ENCODE measurements around the gene SLC45A1. TPM values are rescaled to one million over a fixed set of nuclear protein-coding genes. Genes with fewer than 3 reads are reported as not detected.
A peak's percentile ranks its signal among the peaks of the same experiment; 100 is the strongest.

The SLC45A1 gene
- total and polyA plus RNA-seq, 12 donors: 0.53 to 4.1 (median 1.6) TPM

GRCh38 chr1:8330271-8331125 is 12.6 kb downstream of the SLC45A1 start:
- Histone ChIP-seq H3K27ac (no peak overlapping the region), H3K27me3 (no peaks in the 10 kb centered on the region), H3K4me1 (no peaks in the 10 kb centered on the region), H3K36me3 (peaks cover 0 to 36% (median 0%) of the 10 kb centered on the region in 9 donors), H3K9me3 (no peaks in the 10 kb centered on the region), H3K4me3 (no peak overlapping the region)
- DNase-seq (no peak), ATAC-seq (peak in 1 of 8 donors; percentile 26)
- 93 to 95% methylated on average over 47 of the region's 47 CpGs for WGBS, 2 donors
- intact Hi-C loops (cut with DNase I): no loop called here
- no peak for TF ChIP-seq CTCF (IDR thresholded peaks at IDR 0.05)

- 91 to 92% methylated on average over 16 of the region's 16 CpGs for whole genome bisulfite sequencing, 2 donors
- Histone ChIP-seq H3K27me3 (no peaks in the 10 kb centered on the region), H3K4me3 (no peak overlapping the region), H3K36me3 (peaks cover 0 to 15% (median 0%) of the 10 kb centered on the region in 9 donors), H3K9me3 (no peaks in the 10 kb centered on the region), H3K4me1 (no peaks in the 10 kb centered on the region), H3K27ac (no peak overlapping the region)
- ATAC-seq: no peak
- intact Hi-C loops (cut with DNase I): no loop called here
- DNase-seq: no peak
- no peak for TF ChIP-seq CTCF (IDR thresholded peaks at IDR 0.05)
Measured at GRCh38 chr1:8332806-8333205, 14.9 kb downstream of the SLC45A1 start.

- no peak for DNase-seq
- WGBS, 2 donors: 95 to 96% methylated on average over 16 of the region's 16 CpGs
- H3K4me1 ChIP-seq: no peaks in the 10 kb centered on the region
- intact Hi-C loops (cut with DNase I): no loop called here
- peaks cover 0 to 11% (median 0%) of the 10 kb centered on the region in 9 donors for H3K36me3 ChIP-seq
- no peaks in the 10 kb centered on the region for H3K9me3 ChIP-seq
- H3K27ac ChIP-seq: no peak overlapping the region
- no peak for ATAC-seq
- no peak overlapping the region for H3K4me3 ChIP-seq
- no peak for TF ChIP-seq CTCF (IDR thresholded peaks at IDR 0.05)
- no peaks in the 10 kb centered on the region for H3K27me3 ChIP-seq
Measured at GRCh38 chr1:8333246-8333987, 15.5 kb downstream of the SLC45A1 start.

- DNase-seq: no peak
- 91 to 92% methylated on average over 24 of the region's 24 CpGs for WGBS, 2 donors
- Histone ChIP-seq H3K4me3 (no peak overlapping the region), H3K27me3 (no peaks in the 10 kb centered on the region), H3K27ac (no peak overlapping the region), H3K4me1 (no peaks in the 10 kb centered on the region), H3K36me3 (peaks cover 0 to 13% (median 0%) of the 10 kb centered on the region in 9 donors), H3K9me3 (no peaks in the 10 kb centered on the region)
- intact Hi-C loops (cut with DNase I): no loop called here
- TF ChIP-seq CTCF (IDR thresholded peaks at IDR 0.05): no peak
- ATAC-seq: peak in 1 of 8 donors; percentile 28
Measured at GRCh38 chr1:8334106-8334851, 16.4 kb downstream of the SLC45A1 start.
